HCT116 (cell line): ENCODE data around the gene RRAGC.

Experiments
- CTCF ChIP-seq, 3 experiments: fragments of 200-600 bp in 1 of 3; sonication (generic) in 1 of 3; IDR thresholded peaks in 2 of 3; conservative IDR thresholded peaks in 1 of 3; 2 replicates each; pipeline ENCODE4 v1.5.1; 2012 to 2017; ENCODE audit warnings: low read depth in 2 of 3, low read length in 2 of 3, antibody characterized with exemption in 1 of 3, borderline replicate concordance in 1 of 3, control low read depth in 1 of 3, mild to moderate bottlenecking in 1 of 3, mixed read lengths in 1 of 3, mixed run types in 1 of 3, moderate library complexity in 1 of 3; ENCODE audit not compliant: insufficient read depth in 1 of 3
- EGR1 ChIP-seq: IDR thresholded peaks from 2 replicates; pipeline ENCODE4 v1.6.1; 2012; ENCODE audit warnings: low read depth

- TF ChIP-seq EGR1 (no peak), CTCF (IDR thresholded peaks at IDR 0.05 in 2 of 3, conservative IDR thresholded peaks at IDR 0.05 in 1 of 3; ENCODE audit: borderline replicate concordance in 1 of 3, insufficient read depth in 1 of 3, low read depth in 2 of 3, low read length in 2 of 3) (no peak)
These were observed 39.2 kb upstream of the RRAGC start for GRCh38 chr1:38898653-38899230.
